Transverse colon (tissue), 4 donors: ENCODE data around the gene WNT11. TPM values are rescaled to one million over a fixed set of nuclear protein-coding genes. Genes with fewer than 3 reads are reported as not detected.

ENCODE experiments used
- DNase-seq: peaks from one replicate; pipeline ENCODE4 v3.0.0-alpha.2; 2019
- H3K27ac ChIP-seq, 4 donors: fragments of 200-600 bp; sonication (generic); 2 replicates each; pipeline ENCODE4 v1.5.1; 2016 to 2018; ENCODE audit warnings: inconsistent platforms in 4 of 4
- H3K27me3 ChIP-seq: fragments of 200-600 bp; sonication (generic); 2 replicates; pipeline ENCODE4 v1.5.1; 2017; ENCODE audit warnings: inconsistent platforms
- H3K36me3 ChIP-seq, 4 donors: fragments of 200-600 bp; sonication (generic); 2 replicates each; pipeline ENCODE4 v1.5.1; 2017 to 2019; ENCODE audit warnings: inconsistent platforms in 4 of 4
- H3K4me1 ChIP-seq, 4 donors: fragments of 200-600 bp; sonication (generic); 2 replicates each; pipeline ENCODE4 v1.5.1; 2017 to 2020; ENCODE audit warnings: inconsistent platforms in 4 of 4
- H3K4me3 ChIP-seq, 4 donors: fragments of 200-600 bp; sonication (generic); 1 replicate in 1 of 4; 2 replicates in 3 of 4; pipeline versions ENCODE4 v1.5.1 to v1.6.1; 2017 to 2019; ENCODE audit warnings: inconsistent platforms in 4 of 4
- H3K9me3 ChIP-seq, 2 donors: fragments of 200-600 bp; sonication (generic); 2 replicates each; pipeline ENCODE4 v1.5.1; 2017 to 2019; ENCODE audit warnings: inconsistent platforms in 2 of 2
- CTCF ChIP-seq, 5 experiments: fragments of 200-600 bp in 3 of 5; fragments of 450-650 bp in 2 of 5; sonication (generic) in 3 of 5; IDR thresholded peaks; 1 replicate in 2 of 5; 2 replicates in 3 of 5; pipeline ENCODE4 v1.5.1; 2016 to 2017; ENCODE audit warnings: antibody characterized with exemption in 5 of 5, inconsistent platforms in 3 of 5, mild to moderate bottlenecking in 2 of 5, moderate library complexity in 1 of 5
- EP300 ChIP-seq: sonication (generic); formaldehyde crosslinking; IDR thresholded peaks from one replicate; pipeline ENCODE4 v1.6.1; 2017; ENCODE audit warnings: antibody characterized with exemption, low read depth
- POLR2A ChIP-seq: fragments of 450-650 bp; IDR thresholded peaks from one replicate; pipeline ENCODE4 v1.6.1; 2016; ENCODE audit warnings: antibody characterized with exemption, mild to moderate bottlenecking, moderate library complexity
- POLR2AphosphoS5 ChIP-seq, 3 donors: sonication (generic); formaldehyde crosslinking; IDR thresholded peaks; one replicate each; pipeline ENCODE4 v1.6.1; 2016; ENCODE audit warnings: antibody characterized with exemption in 3 of 3
- WGBS, 2 donors: methylation state at CpG; one replicate each; pipeline ENCODE4 v1.1.5; 2018; ENCODE audit warnings: low coverage in 1 of 2; 5-methylcytosine and 5-hydroxymethylcytosine counted together
- in situ Hi-C, 4 donors: fragments of 200-750 bp; cut with MboI; loops; one replicate each; pipeline versions ENCODE4 v1.15.0 to v1.15.1; 2017; ENCODE audit warnings: low sequenced_read_pairs in 3 of 4, low pct_ligation_motif_present in 1 of 4, low pct_unique_long_range_greater_than_20kb in 1 of 4
- intact Hi-C: fragments of 100-400 bp; cut with DNase I; formaldehyde crosslinking; loops from one replicate; pipeline ENCODE4 v1.15.1; 2023; ENCODE audit warnings: low total_unique reads
- total RNA-seq, 4 donors: library from RNA; depleted of rRNA; stranded (reverse); fragments of >200 nt; gene quantifications; one replicate each; pipeline ENCODE4 v1.1.0, GENCODE V29; 2016

The WNT11 gene
- total RNA-seq, 4 donors from 2014 or later: 2.4 to 14.6 (median 9.9) TPM

GRCh38 chr11:76158394-76159302 lies 47.7 kb downstream of the WNT11 start:
- 80 to 92% methylated on average over 3 to 23 of the region's 24 CpGs for WGBS, 2 donors
- Histone ChIP-seq H3K36me3 (no peaks in the 10 kb centered on the region), H3K27ac (no peak overlapping the region), H3K4me1 (peaks cover 0 to 5% (median 0%) of the 10 kb centered on the region in 4 donors), H3K4me3 (no peak overlapping the region), H3K9me3 (no peaks in the 10 kb centered on the region), H3K27me3 (no peaks in the 10 kb centered on the region)
- in situ Hi-C loops: loop anchor here in 2 of 4 donors (10.0 kb wide), 1 partner anchor 264 kb away; no protein-coding TSS in a partner anchor
- DNase-seq: no peak
- intact Hi-C loops: no loop called here
- TF ChIP-seq POLR2A (no peak), POLR2AphosphoS5 (IDR thresholded peaks at IDR 0.05) (no peak), EP300 (no peak), CTCF (IDR thresholded peaks at IDR 0.05) (no peak)

- WGBS, 2 donors: 58 to 76% methylated on average over 2 to 7 of the region's 7 CpGs
These were observed 48.4 kb downstream of the WNT11 start for GRCh38 chr11:76157891-76158290.

GRCh38 chr11:76156971-76157427 lies 49.3 kb downstream of the WNT11 start:
- H3K4me1 ChIP-seq: peaks cover 7 to 17% (median 12%) of the 10 kb centered on the region in 4 donors
- H3K9me3 ChIP-seq: no peaks in the 10 kb centered on the region
- intact Hi-C loops (no loop called here), in situ Hi-C loops (loop anchor here in 2 of 4 donors (10.0 kb wide), 1 partner anchor 262 kb away; no protein-coding TSS in a partner anchor)
- no peaks in the 10 kb centered on the region for H3K36me3 ChIP-seq
- no peaks in the 10 kb centered on the region for H3K27me3 ChIP-seq
- no peak for DNase-seq
- no peak overlapping the region for H3K27ac ChIP-seq
- no peak for TF ChIP-seq POLR2A
- TF ChIP-seq POLR2AphosphoS5 (IDR thresholded peaks at IDR 0.05): no peak
- WGBS, 2 donors: 86% methylated on average over 12 of the region's 12 CpGs; no CpG with 5 or more reads in 1 of the 2 donors
- no peak overlapping the region for H3K4me3 ChIP-seq

More at GRCh38 chr11:76157891-76158290, 48.4 kb downstream of the WNT11 start:
- H3K36me3 ChIP-seq: no peaks in the 10 kb centered on the region
- TF ChIP-seq CTCF (IDR thresholded peaks at IDR 0.05) (no peak), POLR2A (no peak), POLR2AphosphoS5 (IDR thresholded peaks at IDR 0.05) (no peak), EP300 (no peak)
- no peak overlapping the region for H3K4me3 ChIP-seq
- in situ Hi-C loops (loop anchor here in 2 of 4 donors (10.0 kb wide), 1 partner anchor 263 kb away; no protein-coding TSS in a partner anchor), intact Hi-C loops (no loop called here)
- H3K4me1 ChIP-seq: peaks cover 0 to 8% (median 4%) of the 10 kb centered on the region in 4 donors
- no peaks in the 10 kb centered on the region for H3K27me3 ChIP-seq
- DNase-seq: no peak
- H3K27ac ChIP-seq: no peak overlapping the region
- H3K9me3 ChIP-seq: no peaks in the 10 kb centered on the region

- no peak overlapping the region for H3K4me3 ChIP-seq
- no peak for TF ChIP-seq POLR2AphosphoS5 (IDR thresholded peaks at IDR 0.05)
- TF ChIP-seq EP300: no peak
- no peak for TF ChIP-seq POLR2A
- TF ChIP-seq CTCF (IDR thresholded peaks at IDR 0.05): no peak
- in situ Hi-C loops: loop anchor here in 2 of 4 donors (10.0 kb wide), 1 partner anchor 261 kb away; no protein-coding TSS in a partner anchor
- intact Hi-C loops: no loop called here
- peaks cover 9 to 23% (median 13%) of the 10 kb centered on the region in 4 donors for H3K4me1 ChIP-seq
- 79 to 82% methylated on average over 3 to 11 of the region's 11 CpGs for WGBS, 2 donors
- no peak overlapping the region for H3K27ac ChIP-seq
- H3K36me3 ChIP-seq: no peaks in the 10 kb centered on the region
- DNase-seq: no peak
- no peaks in the 10 kb centered on the region for H3K9me3 ChIP-seq
- H3K27me3 ChIP-seq: no peaks in the 10 kb centered on the region
These were observed 50.6 kb downstream of the WNT11 start for GRCh38 chr11:76155500-76156227.
